Uterine smooth muscle cell (primary cell): Measurements from ENCODE around the gene RASGRP2. TPM values are rescaled to one million over a fixed set of nuclear protein-coding genes. Genes with fewer than 3 reads are reported as not detected.

Experiments
- total RNA-seq: library from RNA; depleted of rRNA; stranded (reverse); fragments of >200 nt; gene quantifications from 2 replicates; pipeline ENCODE4 v1.2.3, GENCODE V29; 2014

RASGRP2 gene
- 0.33 and 1.2 TPM in 2 replicates for total RNA-seq

DNA sequence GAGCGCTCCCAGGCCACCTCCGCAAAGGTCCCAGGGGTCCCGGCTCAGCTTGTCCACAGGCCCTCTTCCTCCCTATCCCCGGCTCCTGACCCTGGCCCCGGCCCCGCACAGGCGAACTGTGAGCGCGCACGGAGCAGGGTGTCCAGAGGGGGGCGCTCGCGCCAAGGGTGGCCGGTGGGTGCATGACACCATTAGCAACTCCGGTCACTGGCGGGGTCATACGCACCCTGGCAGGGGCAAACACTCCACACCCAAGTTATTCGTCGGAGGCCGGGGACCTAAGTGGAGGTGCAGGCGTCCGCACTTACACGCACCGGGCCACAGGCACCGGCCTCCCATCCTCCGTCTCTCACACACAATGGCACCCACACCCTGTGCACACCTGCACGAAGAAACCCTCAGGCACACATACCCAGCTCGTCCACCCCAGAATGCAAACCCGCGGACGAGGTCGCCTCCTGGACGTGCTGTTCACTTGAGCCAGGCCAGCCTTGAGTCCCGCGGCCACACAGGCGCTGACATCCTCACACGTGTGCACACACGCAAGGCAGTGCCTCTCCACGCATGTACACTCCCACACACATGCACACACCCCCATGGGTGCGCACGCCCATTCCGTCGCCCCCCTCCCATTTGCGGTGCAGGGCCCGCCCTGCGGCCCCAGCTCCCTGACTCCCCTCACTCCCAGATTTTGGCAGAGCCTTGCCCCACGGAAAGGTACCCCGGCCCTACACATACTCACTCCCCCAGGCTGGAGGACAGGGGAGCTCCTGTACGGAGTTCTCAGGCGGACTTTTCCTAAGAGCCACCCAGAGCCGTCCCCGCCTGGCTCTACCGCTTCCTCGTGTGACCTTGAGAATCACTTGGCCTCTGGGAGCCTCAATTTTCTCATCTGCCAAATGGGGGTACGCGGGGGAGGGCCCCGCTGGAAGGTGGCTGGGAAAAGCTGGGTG, at the start of gene RASGRP2:
Gene RASGRP2, minus strand, starts transcription at position 552 of the 953 bp plus-strand sequence. CDS start 1,276 bp downstream, outside the sequence.

DNA sequence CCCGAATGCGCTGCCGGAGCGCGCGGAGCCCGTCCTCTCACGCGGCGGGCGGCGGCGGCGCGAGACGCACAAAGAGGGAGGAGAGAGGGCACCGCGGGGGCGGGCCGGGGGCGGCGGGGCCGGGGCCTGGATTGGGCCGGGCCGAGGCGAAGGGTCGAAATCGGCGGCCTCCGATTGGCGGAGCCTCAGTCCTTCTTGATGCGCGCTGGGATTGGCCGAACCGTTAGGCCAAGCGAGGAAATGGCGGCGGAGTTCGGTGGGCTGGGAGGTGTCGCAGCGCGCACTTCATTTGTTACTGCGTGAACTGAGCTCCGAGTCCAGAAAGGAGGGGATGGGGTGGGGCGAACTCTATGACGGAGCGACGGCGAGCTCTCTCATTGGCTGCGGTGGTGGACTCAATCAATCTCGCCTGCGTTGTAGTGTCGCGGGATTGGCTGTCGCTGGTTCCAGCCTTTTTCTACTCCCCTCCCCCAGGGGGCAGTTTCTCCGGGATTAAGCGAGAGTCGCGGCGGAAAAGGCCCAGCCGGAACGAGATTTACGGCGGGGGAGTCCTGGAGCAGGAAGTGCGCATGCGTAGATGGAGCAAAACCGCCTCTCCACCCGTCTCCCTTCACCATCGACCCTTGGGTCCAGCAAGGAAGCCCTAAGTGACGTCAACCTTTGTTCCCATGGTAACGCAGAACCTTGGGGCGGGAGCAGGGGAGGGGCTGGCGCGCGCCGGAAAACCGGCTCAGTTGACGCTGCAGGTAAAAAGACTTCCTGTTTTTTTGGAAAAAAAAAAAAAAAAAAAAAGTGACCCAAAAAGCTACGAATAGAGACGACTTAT, 34.7 kb upstream of the RASGRP2 start, which contains the start of gene SF1:
Gene SF1, minus strand, starts transcription at position 70 of the 826 bp plus-strand sequence. CDS start 150 bp downstream, outside the sequence.

DNA sequence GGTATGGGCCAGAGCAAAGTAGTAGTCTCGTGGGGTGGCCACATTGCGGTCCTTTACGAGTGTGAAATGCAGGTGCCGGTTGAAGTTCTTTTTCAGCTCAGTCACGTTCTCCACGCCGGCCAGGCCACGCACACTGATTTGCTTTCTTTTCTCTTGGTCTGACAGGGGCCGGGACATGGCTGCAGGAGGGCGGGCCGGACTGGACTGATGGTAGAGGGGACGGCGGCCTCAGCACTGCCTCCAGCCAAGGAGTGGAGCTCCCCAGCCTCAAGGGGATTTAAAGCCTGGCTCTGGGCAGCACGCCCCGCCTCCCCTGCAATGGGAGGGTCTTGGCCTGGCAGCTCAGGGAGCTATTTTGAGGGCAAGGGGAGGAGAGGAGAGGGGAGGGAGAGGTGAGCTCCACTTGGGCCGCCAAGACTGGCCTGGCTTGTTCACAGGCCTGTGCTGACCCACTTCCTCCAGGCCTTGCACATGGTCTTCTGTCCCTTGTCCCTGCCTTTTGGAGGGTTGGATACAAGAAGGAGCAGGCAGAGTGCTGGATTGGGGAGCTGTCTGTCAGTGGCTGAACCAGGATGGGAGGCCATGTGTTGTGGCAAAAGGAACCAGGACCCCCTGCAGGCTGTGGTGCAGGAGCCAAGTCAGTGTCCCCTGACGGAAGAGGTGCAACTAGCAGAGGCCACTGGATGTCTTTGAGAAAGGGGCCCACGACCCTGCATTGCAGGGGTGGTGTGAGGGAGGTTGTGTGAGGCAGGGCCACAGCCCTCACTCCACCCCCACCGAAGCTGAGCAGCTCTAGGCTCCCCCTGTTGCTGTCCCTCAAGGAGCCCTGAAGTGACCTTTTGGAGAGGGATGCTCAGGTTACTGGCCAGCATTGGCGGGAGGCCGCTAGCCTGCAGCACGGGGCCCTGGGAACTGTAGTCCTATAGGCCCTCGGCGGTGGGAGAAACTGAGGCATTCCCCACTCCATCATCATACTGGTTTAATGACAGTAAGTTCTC, 16.1 kb upstream of the RASGRP2 start, which contains the start of gene PYGM:
Gene PYGM, minus strand, starts transcription at position 253 of the 998 bp plus-strand sequence. Its CDS starts 76 bp downstream, at position 177.

DNA sequence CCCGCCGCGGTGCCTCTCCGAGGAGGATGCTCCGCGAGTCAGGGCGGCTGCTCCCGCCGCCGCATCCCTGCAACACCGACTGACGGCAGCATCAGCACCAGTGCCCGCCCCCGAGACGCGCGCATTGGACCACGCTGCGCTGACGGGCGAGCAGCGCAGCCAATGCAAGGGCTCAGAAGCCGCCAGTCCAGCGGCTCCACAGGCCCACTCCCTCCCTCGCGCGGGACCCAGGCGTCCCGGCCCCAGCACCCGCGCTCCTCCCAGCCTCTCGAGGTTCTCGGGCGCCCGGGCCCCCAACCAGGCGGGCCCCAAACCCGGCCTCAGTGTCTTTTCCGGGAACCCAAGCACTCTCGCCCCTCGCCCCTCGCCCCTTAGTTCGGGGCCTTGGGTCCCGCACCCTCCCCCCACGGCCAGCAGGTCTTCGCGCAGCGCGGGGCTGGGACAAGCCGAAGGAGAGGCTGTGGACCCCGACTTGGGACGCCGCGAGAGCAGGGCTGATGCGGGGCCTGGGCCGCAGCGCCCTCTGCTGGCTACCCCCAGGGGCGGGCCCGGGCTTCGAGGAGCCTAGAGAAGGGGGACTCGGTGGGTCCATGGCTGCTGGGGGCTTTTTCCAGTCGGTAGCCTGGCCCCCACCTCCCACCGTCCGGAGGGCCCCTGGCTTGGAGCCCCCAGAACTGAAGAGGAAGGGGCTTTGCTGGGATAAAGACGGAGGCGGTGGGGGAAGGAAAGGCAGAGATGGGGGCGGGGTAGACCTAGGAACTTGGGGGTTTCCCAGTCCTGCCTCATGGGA, 20.6 kb downstream of the RASGRP2 start, which contains the start of gene NRXN2:
Gene NRXN2, minus strand, starts transcription at position 81 of the 790 bp plus-strand sequence. CDS start 9,498 bp downstream, outside the sequence.

Other genes with a start within 250 kb of the RASGRP2 start
- not detected in 2 replicates for gene SLC22A11, start 188.2 kb downstream of the RASGRP2 start, total RNA-seq
- not detected in 2 replicates for gene SLC22A12, start 152.9 kb downstream of the RASGRP2 start, total RNA-seq
- 0.55 and 1.5 TPM in 2 replicates for gene NRXN2, start 20.9 kb downstream of the RASGRP2 start, total RNA-seq
- 0.33 and 0.87 TPM in 2 replicates for gene PYGM, start 15.8 kb upstream of the RASGRP2 start, total RNA-seq
- 86.7 and 110 TPM in 2 replicates for gene SF1, start 34.4 kb upstream of the RASGRP2 start, total RNA-seq
- 10.5 and 14.4 TPM in 2 replicates for gene MAP4K2, start 59.1 kb upstream of the RASGRP2 start, total RNA-seq
- 16.6 and 17.4 TPM in 2 replicates for gene MEN1, start 66.4 kb upstream of the RASGRP2 start, total RNA-seq
- 0.11 and 0.12 TPM in 2 replicates for gene CDC42BPG, start 100.5 kb upstream of the RASGRP2 start, total RNA-seq
- 61.5 and 111 TPM in 2 replicates for gene EHD1, start 134.5 kb upstream of the RASGRP2 start, total RNA-seq
- 15.4 and 17.5 TPM in 2 replicates for gene ATG2A, start 173.1 kb upstream of the RASGRP2 start, total RNA-seq
- gene PPP2R5B, start 180.5 kb upstream of the RASGRP2 start, total RNA-seq = 7.6 and 12.4 TPM in 2 replicates
- gene GPHA2, start 191.8 kb upstream of the RASGRP2 start, total RNA-seq = not detected in 2 replicates
- gene MAJIN, start 228.0 kb upstream of the RASGRP2 start, total RNA-seq = not detected in 2 replicates